NT2/D1 (cell line): ENCODE measurements around the gene DUSP6.

Source experiments
- SUZ12 ChIP-seq: IDR thresholded peaks from 2 replicates; pipeline ENCODE4 v1.6.1; 2011; ENCODE audit not compliant: insufficient read length, insufficient read depth; ENCODE audit errors: extremely low read depth
- YY1 ChIP-seq: IDR thresholded peaks from 2 replicates; pipeline ENCODE4 v1.6.1; 2011; ENCODE audit not compliant: insufficient read length, insufficient read depth
- ZNF274 ChIP-seq: IDR thresholded peaks from 2 replicates; pipeline ENCODE4 v1.6.1; 2011; ENCODE audit warnings: mild to moderate bottlenecking, low read depth, low read length

GRCh38 chr12:89382328-89382727 lies 30.0 kb upstream of the DUSP6 start:
- TF ChIP-seq YY1 = no peak
- no peak for TF ChIP-seq ZNF274
- no peak for TF ChIP-seq SUZ12
